Left colon (tissue), 2 donors: ENCODE data around the gene PACSIN3. TPM values are rescaled to one million over a fixed set of nuclear protein-coding genes. Genes with fewer than 3 reads are reported as not detected.
"Not testable (repeated sequence)": the region's sequence is repeated elsewhere in the genome, so short reads cannot be mapped to it uniquely, and the experiment has no call there.

Experiments
- ATAC-seq: fragments of 200-7000 bp; cut with Tn5 transposase; one replicate; pipeline ENCODE4 v1.9.1; 2020; ENCODE audit warnings: mild to moderate bottlenecking, moderate library complexity
- DNase-seq, 2 donors: peaks; one replicate each; pipeline ENCODE4 v3.0.0-alpha.2; 2020
- intact Hi-C, 2 donors: fragments of 100-400 bp; cut with DNase I in 1 of 2; cut with micrococcal nuclease in 1 of 2; formaldehyde crosslinking; loops; one replicate each; pipeline versions ENCODE4 v1.11.2 to v1.14.0; 2022; cut with DNase I, micrococcal nuclease
- total RNA-seq, 2 donors: library from RNA; stranded (reverse); fragmentation: NEBNext Ultra II Directional; extraction: Animal tissue kit (Norgen Biotek cat#: 25700); gene quantifications; one replicate each; pipeline ENCODE4 v1.2.1, GENCODE V29; 2021
- donor health status: DM: no; HTN: no; CAD: no.
- donor health status: DM: yes; HTN: yes; CAD: no.

Gene PACSIN3
- total RNA-seq, 2 donors from 2014 or later, result 2.2 to 7.1 TPM

- DNase-seq (no peak), ATAC-seq (no peak)
Observed at GRCh38 chr11:47202576-47202975, 16.3 kb upstream of the PACSIN3 start.

GRCh38 chr11:47201015-47201414, 14.8 kb upstream of the PACSIN3 start:
- intact Hi-C loops, result no loop called here
- ATAC-seq (no peak), DNase-seq (no peak)

More at GRCh38 chr11:47202576-47202975, 16.3 kb upstream of the PACSIN3 start:
- intact Hi-C loops, result no loop called here

GRCh38 chr11:47198161-47198560, 11.9 kb upstream of the PACSIN3 start:
- intact Hi-C loops, ATAC-seq: not testable (repeated sequence)

GRCh38 chr11:47192111-47192510, 5.9 kb upstream of the PACSIN3 start:
- ATAC-seq, result no peak
- intact Hi-C loops, result no loop called here

More at GRCh38 chr11:47198161-47198560, 11.9 kb upstream of the PACSIN3 start:
- DNase-seq, result not testable (repeated sequence)

GRCh38 chr11:47191137-47191536, 4.9 kb upstream of the PACSIN3 start:
- DNase-seq, intact Hi-C loops, ATAC-seq: not testable (repeated sequence)

More at GRCh38 chr11:47192111-47192510, 5.9 kb upstream of the PACSIN3 start:
- DNase-seq, result no peak

GRCh38 chr11:47189100-47189834, 3.0 kb upstream of the PACSIN3 start:
- DNase-seq (no peak), ATAC-seq (peak; percentile 32)
- intact Hi-C loops, result no loop called here

- ATAC-seq (no peak), DNase-seq (no peak)
- intact Hi-C loops, result no loop called here
Observed at GRCh38 chr11:47188259-47188658, 2.0 kb upstream of the PACSIN3 start.

- ATAC-seq, result no peak
- intact Hi-C loops, result no loop called here
- DNase-seq, result no peak
Observed at GRCh38 chr11:47187723-47188122, 1.5 kb upstream of the PACSIN3 start.

GRCh38 chr11:47186700-47187695, 764 bp upstream of the PACSIN3 start:
- intact Hi-C loops, result no loop called here
- DNase-seq, result peak; percentile 44 to 66
- ATAC-seq, result peak; percentile 40

- intact Hi-C loops, result no loop called here
- DNase-seq (peak; percentile 42 to 62), ATAC-seq (peak; percentile 27)
Observed at GRCh38 chr11:47185305-47186075, 744 bp downstream of the PACSIN3 start.

- ATAC-seq, result no peak
- intact Hi-C loops, result no loop called here
- DNase-seq, result no peak
Observed at GRCh38 chr11:47184711-47185304, 1.4 kb downstream of the PACSIN3 start.

GRCh38 chr11:47183969-47184368, 2.3 kb downstream of the PACSIN3 start:
- no peak for DNase-seq
- intact Hi-C loops, result no loop called here

GRCh38 chr11:47183031-47183856, 3.0 kb downstream of the PACSIN3 start:
- no peak for DNase-seq
- ATAC-seq, result no peak
- intact Hi-C loops, result no loop called here

More at GRCh38 chr11:47183969-47184368, 2.3 kb downstream of the PACSIN3 start:
- no peak for ATAC-seq

GRCh38 chr11:47182380-47182779, 3.9 kb downstream of the PACSIN3 start:
- ATAC-seq, result no peak
- intact Hi-C loops, result no loop called here
- DNase-seq, result no peak

- ATAC-seq, result no peak
- no peak for DNase-seq
- intact Hi-C loops, result no loop called here
Observed at GRCh38 chr11:47181271-47181670, 5.0 kb downstream of the PACSIN3 start.

GRCh38 chr11:47180006-47180787, 6.0 kb downstream of the PACSIN3 start:
- intact Hi-C loops, result no loop called here
- ATAC-seq (no peak), DNase-seq (no peak)

- ATAC-seq, result no peak
- intact Hi-C loops, result loop anchor here in 1 of 2 donors (10.0 kb wide), 1 partner anchor 85 kb away; no protein-coding TSS in a partner anchor
Observed at GRCh38 chr11:47179655-47179991, 6.6 kb downstream of the PACSIN3 start.

More at GRCh38 chr11:47179655-47179991, 6.6 kb downstream of the PACSIN3 start:
- peak in 1 of 2 donors; percentile 48 for DNase-seq
